Left kidney (tissue), 2 donors: ENCODE data around the gene SPHK1. TPM values are rescaled to one million over a fixed set of nuclear protein-coding genes. Genes with fewer than 3 reads are reported as not detected.

Experiments used
- DNase-seq: peaks from one replicate; pipeline ENCODE4 v3.0.0-alpha.2; 2013
- polyA plus RNA-seq: library from polyadenylated mRNA; unstranded; fragments of 120-200 nt; gene quantifications from one replicate; pipeline ENCODE4 v1.2.1, GENCODE V29; 2013; ENCODE audit not compliant: insufficient read length

The SPHK1 gene
- polyA plus RNA-seq, 1 donor, result 2.7 TPM

- no peak for DNase-seq
Observed at GRCh38 chr17:76363107-76363842, 21.1 kb upstream of the SPHK1 start.

- DNase-seq, result no peak
Observed at GRCh38 chr17:76365256-76365903, 19.0 kb upstream of the SPHK1 start.

- DNase-seq, result no peak
Observed at GRCh38 chr17:76366247-76366646, 18.2 kb upstream of the SPHK1 start.

GRCh38 chr17:76367642-76368041 lies 16.8 kb upstream of the SPHK1 start:
- DNase-seq, result no peak

- DNase-seq, result no peak
Observed at GRCh38 chr17:76368545-76368944, 15.9 kb upstream of the SPHK1 start.

- no peak for DNase-seq
Observed at GRCh38 chr17:76369379-76369778, 15.0 kb upstream of the SPHK1 start.

GRCh38 chr17:76369804-76370203 lies 14.6 kb upstream of the SPHK1 start:
- DNase-seq, result no peak

- no peak for DNase-seq
Observed at GRCh38 chr17:76370261-76370993, 14.0 kb upstream of the SPHK1 start.

GRCh38 chr17:76371656-76372628 lies 12.5 kb upstream of the SPHK1 start:
- no peak for DNase-seq

GRCh38 chr17:76376318-76377133 lies 7.9 kb upstream of the SPHK1 start:
- no peak for DNase-seq

- DNase-seq, result no peak
Observed at GRCh38 chr17:76378548-76379274, 5.7 kb upstream of the SPHK1 start.

GRCh38 chr17:76379275-76379641 lies 5.2 kb upstream of the SPHK1 start:
- DNase-seq, result no peak

GRCh38 chr17:76379646-76380376 lies 4.6 kb upstream of the SPHK1 start:
- DNase-seq, result no peak

GRCh38 chr17:76381633-76382350 lies 2.6 kb upstream of the SPHK1 start:
- DNase-seq, result no peak

GRCh38 chr17:76382351-76382802 lies 2.0 kb upstream of the SPHK1 start:
- no peak for DNase-seq

GRCh38 chr17:76382803-76383545 lies 1.4 kb upstream of the SPHK1 start:
- no peak for DNase-seq

- no peak for DNase-seq
Observed at GRCh38 chr17:76383546-76384221, 725 bp upstream of the SPHK1 start.
